ENCODE results near the gene TAGLN. TPM values are rescaled to one million over a fixed set of nuclear protein-coding genes. Genes with fewer than 3 reads are reported as not detected.

Gene TAGLN
- total RNA-seq (2021) (51.1 to 71.5 TPM (median 53.9 TPM) in 3 replicates), Bru-seq, nascent RNA (percentile 51 among the genes with signal in this experiment)
- long read RNA-seq, experiment 1, transcript TAGLN-202 (5 exons, 928 nt) = major isoform, 129 of 143 reads
- long read RNA-seq, experiment 1, transcript TAGLN-207 (4 exons, 2,166 nt) = minor isoform, 5 of 143 reads
- long read RNA-seq, experiment 1, partial matches to known transcripts = 3 of 143 reads
- long read RNA-seq, experiment 1, other reads (novel, unspliced or antisense) = 6 of 143 reads
- long read RNA-seq, experiment 2, transcript TAGLN-202 (5 exons, 928 nt) = major isoform, 32 of 56 reads
- long read RNA-seq, experiment 2, transcript TAGLN-207 (4 exons, 2,166 nt) = minor isoform, 6 of 56 reads
- long read RNA-seq, experiment 2, partial matches to known transcripts = 14 of 56 reads
- long read RNA-seq, experiment 2, other reads (novel, unspliced or antisense) = 4 of 56 reads
- long read RNA-seq, experiment 3, transcript TAGLN-202 (5 exons, 928 nt) = major isoform, 516 of 549 reads
- long read RNA-seq, experiment 3, transcript TAGLN-207 (4 exons, 2,166 nt) = minor isoform, 18 of 549 reads
- long read RNA-seq, experiment 3, partial matches to known transcripts = 5 of 549 reads
- long read RNA-seq, experiment 3, other reads (novel, unspliced or antisense) = 8 of 549 reads

DNA sequence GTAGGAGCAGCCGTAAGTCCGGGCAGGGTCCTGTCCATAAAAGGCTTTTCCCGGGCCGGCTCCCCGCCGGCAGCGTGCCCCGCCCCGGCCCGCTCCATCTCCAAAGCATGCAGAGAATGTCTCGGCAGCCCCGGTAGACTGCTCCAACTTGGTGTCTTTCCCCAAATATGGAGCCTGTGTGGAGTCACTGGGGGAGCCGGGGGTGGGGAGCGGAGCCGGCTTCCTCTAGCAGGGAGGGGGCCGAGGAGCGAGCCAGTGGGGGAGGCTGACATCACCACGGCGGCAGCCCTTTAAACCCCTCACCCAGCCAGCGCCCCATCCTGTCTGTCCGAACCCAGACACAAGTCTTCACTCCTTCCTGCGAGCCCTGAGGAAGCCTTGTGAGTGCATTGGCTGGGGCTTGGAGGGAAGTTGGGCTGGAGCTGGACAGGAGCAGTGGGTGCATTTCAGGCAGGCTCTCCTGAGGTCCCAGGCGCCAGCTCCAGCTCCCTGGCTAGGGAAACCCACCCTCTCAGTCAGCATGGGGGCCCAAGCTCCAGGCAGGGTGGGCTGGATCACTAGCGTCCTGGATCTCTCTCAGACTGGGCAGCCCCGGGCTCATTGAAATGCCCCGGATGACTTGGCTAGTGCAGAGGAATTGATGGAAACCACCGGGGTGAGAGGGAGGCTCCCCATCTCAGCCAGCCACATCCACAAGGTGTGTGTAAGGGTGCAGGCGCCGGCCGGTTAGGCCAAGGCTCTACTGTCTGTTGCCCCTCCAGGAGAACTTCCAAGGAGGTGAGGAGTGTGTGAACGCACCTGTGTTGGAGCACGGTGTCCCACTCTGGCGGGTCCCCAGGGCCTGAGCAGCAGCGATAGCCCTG lies at the start of gene TAGLN:
Gene TAGLN (plus strand): TSS at position 318 of the 863 bp plus-strand sequence. CDS start 3,644 bp downstream, outside the sequence.
- no peaks in the 10 kb centered on the region for H3K9me3 Mint-ChIP-seq
- H3K27me3 Mint-ChIP-seq (ENCODE audit: low read depth) = no peaks in the 10 kb centered on the region; the same call in 1 of the 2 replicates
- H3K4me3 Mint-ChIP-seq = peak within 1 kb of the TSS; percentile 63
- ChIA-PET CTCF (interaction anchor here (0.5 to 3.2 kb wide), 7 partner anchors 18 to 408 kb away, joined by 3 to 12 read pairs (median 4); partner anchors contain the start of genes APOA5 and BACE1), POLR2A (interaction anchor here (1.5 to 1.8 kb wide), 2 partner anchors 20 to 21 kb away, joined by 4 to 5 read pairs; partner anchors contain the start of gene SIDT2)
- DNase-seq (ENCODE audit: low spot score) = peak; percentile 84
- ATAC-seq = peak; percentile 72
- no peak for TF ChIP-seq FOXP4 (CRISPR knock-in tag; IDR thresholded peaks at IDR 0.05)
- TF ChIP-seq, protein P1, sequence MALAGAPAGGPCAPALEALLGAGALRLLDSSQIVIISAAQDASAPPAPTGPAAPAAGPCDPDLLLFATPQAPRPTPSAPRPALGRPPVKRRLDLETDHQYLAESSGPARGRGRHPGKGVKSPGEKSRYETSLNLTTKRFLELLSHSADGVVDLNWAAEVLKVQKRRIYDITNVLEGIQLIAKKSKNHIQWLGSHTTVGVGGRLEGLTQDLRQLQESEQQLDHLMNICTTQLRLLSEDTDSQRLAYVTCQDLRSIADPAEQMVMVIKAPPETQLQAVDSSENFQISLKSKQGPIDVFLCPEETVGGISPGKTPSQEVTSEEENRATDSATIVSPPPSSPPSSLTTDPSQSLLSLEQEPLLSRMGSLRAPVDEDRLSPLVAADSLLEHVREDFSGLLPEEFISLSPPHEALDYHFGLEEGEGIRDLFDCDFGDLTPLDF (CRISPR knock-in tag; IDR thresholded peaks at IDR 0.05) = no peak
- no peak for TF ChIP-seq FOXP1 (CRISPR knock-in tag; IDR thresholded peaks at IDR 0.05; ENCODE audit: borderline replicate concordance)
- no peak for TF ChIP-seq SP1 (CRISPR knock-in tag; conservative IDR thresholded peaks at IDR 0.05)
- TF ChIP-seq EMX1 (CRISPR knock-in tag; IDR thresholded peaks at IDR 0.05) = peak; percentile 51; the same call in 1 of the 2 replicates
- TF ChIP-seq AR (CRISPR knock-in tag; IDR thresholded peaks at IDR 0.05) = peak; percentile 74; the same call in 1 of the 2 replicates
- TF ChIP-seq, protein P2, sequence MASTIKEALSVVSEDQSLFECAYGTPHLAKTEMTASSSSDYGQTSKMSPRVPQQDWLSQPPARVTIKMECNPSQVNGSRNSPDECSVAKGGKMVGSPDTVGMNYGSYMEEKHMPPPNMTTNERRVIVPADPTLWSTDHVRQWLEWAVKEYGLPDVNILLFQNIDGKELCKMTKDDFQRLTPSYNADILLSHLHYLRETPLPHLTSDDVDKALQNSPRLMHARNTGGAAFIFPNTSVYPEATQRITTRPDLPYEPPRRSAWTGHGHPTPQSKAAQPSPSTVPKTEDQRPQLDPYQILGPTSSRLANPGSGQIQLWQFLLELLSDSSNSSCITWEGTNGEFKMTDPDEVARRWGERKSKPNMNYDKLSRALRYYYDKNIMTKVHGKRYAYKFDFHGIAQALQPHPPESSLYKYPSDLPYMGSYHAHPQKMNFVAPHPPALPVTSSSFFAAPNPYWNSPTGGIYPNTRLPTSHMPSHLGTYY (CRISPR knock-in tag; IDR thresholded peaks at IDR 0.05) = 0 out of 2 replicates have a peak, but pooled peaks have one; percentile 72
- TF ChIP-seq, protein P3, sequence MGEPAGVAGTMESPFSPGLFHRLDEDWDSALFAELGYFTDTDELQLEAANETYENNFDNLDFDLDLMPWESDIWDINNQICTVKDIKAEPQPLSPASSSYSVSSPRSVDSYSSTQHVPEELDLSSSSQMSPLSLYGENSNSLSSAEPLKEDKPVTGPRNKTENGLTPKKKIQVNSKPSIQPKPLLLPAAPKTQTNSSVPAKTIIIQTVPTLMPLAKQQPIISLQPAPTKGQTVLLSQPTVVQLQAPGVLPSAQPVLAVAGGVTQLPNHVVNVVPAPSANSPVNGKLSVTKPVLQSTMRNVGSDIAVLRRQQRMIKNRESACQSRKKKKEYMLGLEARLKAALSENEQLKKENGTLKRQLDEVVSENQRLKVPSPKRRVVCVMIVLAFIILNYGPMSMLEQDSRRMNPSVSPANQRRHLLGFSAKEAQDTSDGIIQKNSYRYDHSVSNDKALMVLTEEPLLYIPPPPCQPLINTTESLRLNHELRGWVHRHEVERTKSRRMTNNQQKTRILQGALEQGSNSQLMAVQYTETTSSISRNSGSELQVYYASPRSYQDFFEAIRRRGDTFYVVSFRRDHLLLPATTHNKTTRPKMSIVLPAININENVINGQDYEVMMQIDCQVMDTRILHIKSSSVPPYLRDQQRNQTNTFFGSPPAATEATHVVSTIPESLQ (CRISPR knock-in tag; IDR thresholded peaks at IDR 0.05) = no peak
- H3K4me1 Mint-ChIP-seq = peaks cover 36% of the 10 kb centered on the region
- peak within 1 kb of the TSS; percentile 83 for H3K27ac Mint-ChIP-seq
- H3K36me3 Mint-ChIP-seq = no peaks in the 10 kb centered on the region

DNA sequence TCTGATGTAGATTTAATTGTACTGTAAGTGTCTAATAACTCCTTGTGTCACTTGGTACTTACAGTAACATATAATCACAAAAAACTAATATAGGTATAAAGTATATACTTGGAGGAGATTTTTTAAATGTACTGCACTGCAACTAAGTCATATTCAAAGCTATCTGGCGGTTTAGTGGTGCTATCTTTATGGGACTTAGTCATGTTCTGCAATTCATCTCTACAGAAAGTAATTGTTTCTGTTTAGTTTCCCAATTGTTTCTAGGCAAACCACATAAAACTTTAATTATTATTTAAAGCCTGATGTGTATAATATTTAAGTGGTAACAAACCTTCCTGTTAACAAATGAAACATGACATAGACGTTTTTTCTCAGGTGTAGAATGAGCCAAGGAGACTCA lies 47.1 kb upstream of the TAGLN start:
- peaks cover 41% of the 10 kb centered on the region for H3K36me3 Mint-ChIP-seq
- POLR2A ChIA-PET = no interaction called here

More for the DNA sequence above, 47.1 kb upstream of the TAGLN start:
- DNase-seq (ENCODE audit: low spot score) (no peak), ATAC-seq (no peak)
- H3K27ac Mint-ChIP-seq = 0 out of 2 replicates have a peak overlapping the region, but pooled peaks have one; percentile 73
- H3K9me3 Mint-ChIP-seq = no peaks in the 10 kb centered on the region
- no peaks in the 10 kb centered on the region for H3K27me3 Mint-ChIP-seq (ENCODE audit: low read depth)
- TF ChIP-seq NR3C1 (CRISPR knock-in tag; conservative IDR thresholded peaks at IDR 0.05; ENCODE audit: low read depth) (no peak), NR1H2 (CRISPR knock-in tag; IDR thresholded peaks at IDR 0.05) (no peak), JUN (CRISPR knock-in tag; IDR thresholded peaks at IDR 0.05) (no peak), ESRRA (CRISPR knock-in tag; IDR thresholded peaks at IDR 0.05; ENCODE audit: borderline replicate concordance) (no peak), TP53 (CRISPR knock-in tag; IDR thresholded peaks at IDR 0.05) (no peak)
- TF ChIP-seq, protein P4, sequence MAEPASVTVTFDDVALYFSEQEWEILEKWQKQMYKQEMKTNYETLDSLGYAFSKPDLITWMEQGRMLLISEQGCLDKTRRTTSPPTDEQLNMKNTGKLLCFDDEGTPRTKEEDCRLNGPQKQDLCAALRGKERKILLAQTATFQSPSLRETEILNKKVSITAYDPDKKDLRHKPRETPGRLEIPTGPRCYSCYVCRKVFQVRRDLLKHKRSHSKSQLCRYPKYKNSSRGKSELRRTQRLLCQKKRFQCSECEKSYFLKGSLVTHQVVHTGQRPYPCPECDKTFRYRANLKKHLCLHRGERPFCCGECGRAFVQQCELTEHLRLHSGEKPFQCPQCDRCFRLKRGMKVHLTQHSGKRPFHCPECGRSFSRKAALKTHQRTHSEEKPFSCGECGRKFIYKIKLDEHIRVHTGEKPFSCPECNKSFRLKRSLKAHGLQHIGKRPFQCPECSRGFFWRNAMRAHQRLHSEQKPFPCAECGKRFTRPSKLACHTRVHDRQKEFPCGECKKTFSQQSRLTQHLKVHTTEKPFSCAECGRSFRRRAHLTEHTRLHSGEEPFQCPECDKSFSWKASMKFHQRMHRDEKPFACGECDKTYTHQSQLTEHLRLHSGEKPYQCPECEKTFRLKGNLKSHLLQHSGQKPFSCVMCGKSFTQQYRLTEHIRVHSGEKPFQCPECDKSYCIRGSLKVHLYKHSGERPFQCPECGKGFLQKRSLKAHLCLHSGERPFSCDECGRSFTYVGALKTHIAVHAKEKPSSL (CRISPR knock-in tag; conservative IDR thresholded peaks at IDR 0.05) = no peak
- no peak overlapping the region for H3K4me3 Mint-ChIP-seq
- H3K4me1 Mint-ChIP-seq = peaks cover 5% of the 10 kb centered on the region
- CTCF ChIA-PET = interaction anchor here (0.5 kb wide), 1 partner anchor 14 kb away, joined by 3 read pairs; no protein-coding TSS in a partner anchor

Data from WTC11 (cell line).